Measurements from ENCODE around the gene BAG5.

DNA sequence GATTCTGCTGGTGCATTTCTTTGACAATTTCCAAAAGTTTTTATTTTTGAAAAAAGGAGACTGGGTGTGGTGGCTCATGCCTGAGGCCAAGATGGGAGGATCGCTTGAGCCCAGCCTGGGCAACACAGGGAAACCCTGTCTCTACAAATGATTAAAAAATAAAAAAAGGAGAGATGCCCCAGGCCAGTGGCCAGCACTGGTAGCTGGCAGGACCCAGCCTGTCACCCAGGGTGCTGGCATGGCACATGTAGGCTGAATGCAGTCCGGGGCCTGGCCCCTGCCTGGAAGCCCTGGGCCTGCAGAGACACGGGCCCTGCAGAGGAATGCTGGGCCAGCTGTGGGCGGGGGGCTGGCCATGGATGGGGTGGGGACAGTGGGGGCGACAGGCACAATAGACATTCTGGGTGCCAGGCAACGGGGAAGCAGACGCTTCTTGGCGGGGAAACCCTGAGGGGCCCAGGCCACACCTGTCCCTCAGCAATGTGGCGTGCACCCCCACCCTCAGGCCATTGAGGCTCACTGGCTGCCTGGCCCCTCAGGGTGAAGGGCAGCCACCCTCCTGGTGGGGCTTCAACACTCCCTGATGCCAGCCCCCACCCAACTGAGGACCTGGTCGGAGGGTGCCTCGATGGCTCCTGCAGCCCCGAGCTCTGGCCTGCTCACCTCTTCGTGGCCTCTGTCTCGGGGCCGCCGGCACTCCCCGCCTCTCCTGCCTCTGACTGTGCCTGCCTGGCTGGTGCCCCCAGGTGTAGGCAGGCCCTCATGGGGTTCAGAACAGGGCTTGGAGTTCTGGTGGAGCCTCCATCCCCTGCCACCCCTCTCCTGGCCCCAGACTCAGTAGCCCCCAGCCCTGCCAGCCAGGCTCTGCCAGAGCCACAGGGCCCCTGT, 21.4 kb downstream of the BAG5 start:
- TF ChIP-seq, protein P1, sequence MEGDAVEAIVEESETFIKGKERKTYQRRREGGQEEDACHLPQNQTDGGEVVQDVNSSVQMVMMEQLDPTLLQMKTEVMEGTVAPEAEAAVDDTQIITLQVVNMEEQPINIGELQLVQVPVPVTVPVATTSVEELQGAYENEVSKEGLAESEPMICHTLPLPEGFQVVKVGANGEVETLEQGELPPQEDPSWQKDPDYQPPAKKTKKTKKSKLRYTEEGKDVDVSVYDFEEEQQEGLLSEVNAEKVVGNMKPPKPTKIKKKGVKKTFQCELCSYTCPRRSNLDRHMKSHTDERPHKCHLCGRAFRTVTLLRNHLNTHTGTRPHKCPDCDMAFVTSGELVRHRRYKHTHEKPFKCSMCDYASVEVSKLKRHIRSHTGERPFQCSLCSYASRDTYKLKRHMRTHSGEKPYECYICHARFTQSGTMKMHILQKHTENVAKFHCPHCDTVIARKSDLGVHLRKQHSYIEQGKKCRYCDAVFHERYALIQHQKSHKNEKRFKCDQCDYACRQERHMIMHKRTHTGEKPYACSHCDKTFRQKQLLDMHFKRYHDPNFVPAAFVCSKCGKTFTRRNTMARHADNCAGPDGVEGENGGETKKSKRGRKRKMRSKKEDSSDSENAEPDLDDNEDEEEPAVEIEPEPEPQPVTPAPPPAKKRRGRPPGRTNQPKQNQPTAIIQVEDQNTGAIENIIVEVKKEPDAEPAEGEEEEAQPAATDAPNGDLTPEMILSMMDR (IDR thresholded peaks at IDR 0.05): no peak
- TF ChIP-seq POLR2A (IDR thresholded peaks at IDR 0.05): no peak

Data from heart left ventricle (tissue), 13 donors.